GM19468 (cell line): ENCODE measurements around the gene SPATC1L.
"Not testable (repeated sequence)": the region's sequence is repeated elsewhere in the genome, so short reads cannot be mapped to it uniquely, and the experiment has no call there.

Source experiments
- ATAC-seq: cut with Tn5 transposase; IDR thresholded peaks from one replicate; pipeline ENCODE4 v1.9.1; 2021; ENCODE audit warnings: mild to moderate bottlenecking, moderate library complexity, moderate number of reproducible peaks; ENCODE audit not compliant: unreplicated experiment; ENCODE audit errors: extremely low read depth

Gene SPATC1L

GRCh38 chr21:46202592-46203202 is 18.4 kb upstream of the SPATC1L start:
- no peak for ATAC-seq

DNA sequence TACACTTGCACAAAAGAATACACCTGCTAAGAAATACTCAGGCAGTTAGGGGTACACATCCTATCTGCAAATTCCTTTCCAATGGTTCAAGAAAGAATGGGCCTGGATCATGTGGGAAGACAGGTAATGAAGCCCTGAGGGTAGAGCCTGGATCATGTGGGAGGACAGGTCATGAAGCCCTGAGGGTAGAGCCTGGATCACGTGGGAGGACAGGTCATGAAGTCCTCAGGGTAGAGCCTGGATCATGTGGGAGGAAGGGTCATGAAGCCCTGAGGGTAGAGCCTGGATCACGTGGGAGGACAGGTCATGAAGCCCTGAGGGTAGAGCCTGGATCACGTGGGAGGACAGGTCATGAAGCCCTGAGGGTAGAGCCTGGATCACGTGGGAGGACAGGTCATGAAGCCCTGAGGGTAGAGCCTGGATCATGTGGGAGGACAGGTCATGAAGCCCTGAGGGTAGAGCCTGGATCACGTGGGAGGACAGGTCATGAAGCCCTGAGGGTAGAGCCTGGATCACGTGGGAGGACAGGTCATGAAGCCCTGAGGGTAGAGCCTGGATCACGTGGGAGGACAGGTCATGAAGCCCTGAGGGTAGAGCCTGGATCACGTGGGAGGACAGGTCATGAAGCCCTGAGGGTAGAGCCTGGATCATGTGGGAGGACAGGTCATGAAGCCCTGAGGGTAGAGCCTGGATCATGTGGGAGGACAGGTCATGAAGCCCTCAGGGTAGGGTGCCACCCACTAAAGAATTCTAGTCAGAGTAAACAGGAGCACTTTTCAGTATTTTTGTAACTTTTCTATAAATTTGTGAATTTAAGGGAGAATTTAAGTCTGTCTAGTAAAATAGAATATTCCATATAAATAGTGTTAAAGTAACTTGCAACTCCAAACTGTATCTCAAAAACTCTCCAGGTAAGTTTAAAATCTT is 16.9 kb upstream of the SPATC1L start:
- not testable (repeated sequence) for ATAC-seq

GRCh38 chr21:46199436-46200373 is 15.4 kb upstream of the SPATC1L start:
- no peak for ATAC-seq

DNA sequence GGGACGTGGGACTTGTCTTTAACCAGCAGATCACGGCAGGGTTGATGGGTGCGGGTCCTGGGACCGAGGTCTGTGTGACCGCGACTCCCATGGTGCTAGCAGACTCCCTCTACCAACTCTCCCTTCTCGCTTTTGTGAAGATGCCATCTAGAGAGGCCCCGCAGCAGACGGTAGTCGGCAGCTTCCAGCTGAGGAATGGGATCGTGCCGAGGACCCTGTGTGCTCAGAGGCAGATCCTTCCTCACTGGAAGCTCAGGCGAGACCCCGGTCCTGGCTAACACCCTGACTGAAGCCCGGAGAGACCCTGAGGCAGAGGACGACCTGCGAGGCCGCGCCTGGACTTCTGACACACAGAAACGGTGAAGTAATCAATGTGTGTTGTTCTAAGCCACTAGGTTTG is 12.5 kb upstream of the SPATC1L start:
- no peak for ATAC-seq

DNA sequence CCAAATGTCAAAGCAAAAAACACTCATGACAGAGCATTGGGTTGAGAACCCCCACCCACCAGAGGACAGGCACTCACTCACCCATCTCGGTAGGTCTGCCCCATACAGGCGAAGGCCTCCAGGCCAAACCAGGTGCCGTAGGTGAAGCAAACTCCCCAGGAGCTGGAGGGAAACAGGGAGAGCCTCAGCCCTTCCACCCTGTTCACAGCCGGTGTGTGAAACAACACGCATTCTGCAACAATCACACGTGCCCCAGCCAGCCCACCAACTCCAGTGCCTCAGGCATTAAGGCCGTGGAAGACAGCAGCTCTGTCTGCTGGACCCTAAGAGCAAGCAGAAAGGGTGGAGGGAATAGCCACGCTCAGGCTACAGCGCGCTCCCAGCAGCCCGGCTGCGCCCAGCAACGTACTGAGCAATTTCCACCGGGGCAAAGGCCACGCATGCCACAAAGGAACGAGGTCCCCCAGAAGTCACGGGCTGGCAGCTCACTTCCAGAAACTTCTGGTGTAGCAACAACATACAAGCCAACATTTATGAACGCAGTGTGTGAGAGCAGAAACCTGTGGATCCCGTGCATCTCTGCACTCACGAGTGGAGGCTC is 11.4 kb upstream of the SPATC1L start:
- no peak for ATAC-seq

DNA sequence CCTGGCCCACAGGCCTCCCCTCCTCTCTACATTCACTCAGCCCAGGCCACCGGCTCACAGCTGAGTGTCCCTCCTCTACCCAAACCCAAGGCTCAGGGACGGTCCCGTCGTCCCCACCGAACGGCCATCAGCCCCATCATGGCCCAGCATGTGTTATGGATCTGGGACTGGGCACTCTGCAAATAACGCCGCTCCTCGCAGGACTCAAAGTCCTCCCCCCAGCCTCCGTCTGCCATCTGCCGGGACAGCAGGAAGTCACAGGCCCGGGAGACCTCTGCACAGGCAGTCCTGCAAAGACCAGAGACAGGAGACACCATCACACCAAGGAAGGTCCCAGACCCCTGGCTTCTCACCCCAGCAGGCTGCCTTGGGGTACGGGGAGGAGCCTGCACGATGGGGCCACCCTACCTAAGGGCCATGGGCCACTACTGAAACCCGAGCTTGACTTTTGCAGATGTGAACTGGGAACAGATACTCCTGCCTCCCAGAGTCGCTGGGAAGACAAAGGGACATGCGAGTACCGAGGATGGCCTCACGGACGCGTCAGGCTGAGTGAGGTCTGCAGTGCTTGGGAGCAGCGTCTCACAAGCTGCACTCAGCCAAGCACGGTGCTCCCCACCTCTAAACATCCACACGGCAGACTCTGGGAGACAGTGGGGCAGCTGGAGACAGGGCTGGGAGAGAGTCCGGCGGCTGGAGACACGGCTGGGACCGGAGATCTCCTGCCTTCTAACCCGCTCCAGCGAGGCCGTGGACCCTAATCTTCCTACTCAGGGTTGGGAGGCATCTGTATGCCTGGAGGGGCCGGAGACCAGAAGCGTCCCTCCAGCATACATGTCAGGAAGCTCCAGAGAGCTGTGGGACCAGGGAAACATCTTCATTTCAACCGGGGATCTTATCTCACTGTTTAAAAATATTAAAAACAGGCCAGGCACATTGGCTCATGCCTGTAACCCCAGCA is 10.4 kb upstream of the SPATC1L start:
- no peak for ATAC-seq

DNA sequence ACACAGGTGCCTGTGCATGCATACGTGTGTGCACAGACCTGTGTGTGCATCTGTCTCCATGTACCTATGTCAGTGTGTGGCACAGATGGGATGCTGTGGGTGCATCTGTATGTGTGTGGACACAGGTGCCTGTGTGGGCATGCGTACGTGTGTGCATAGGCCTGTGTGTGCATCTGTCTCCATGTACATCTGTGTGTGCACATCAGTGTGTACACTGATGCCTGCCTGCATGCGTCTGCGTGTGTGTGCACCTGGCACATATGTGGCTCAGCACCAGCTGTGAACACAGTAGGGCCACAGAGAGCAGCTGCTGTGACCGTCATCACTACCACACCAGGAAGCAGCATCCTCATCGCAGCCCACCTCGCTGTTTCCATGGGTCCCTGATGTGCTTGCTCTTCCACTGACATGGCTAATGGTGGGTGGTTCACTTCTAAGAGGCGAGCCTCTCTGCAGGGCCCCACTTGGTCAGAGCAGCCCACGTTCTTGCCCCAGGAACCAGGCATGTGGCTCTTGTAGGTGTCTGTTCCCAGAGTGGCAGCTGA is 9.6 kb upstream of the SPATC1L start:
- ATAC-seq = no peak

DNA sequence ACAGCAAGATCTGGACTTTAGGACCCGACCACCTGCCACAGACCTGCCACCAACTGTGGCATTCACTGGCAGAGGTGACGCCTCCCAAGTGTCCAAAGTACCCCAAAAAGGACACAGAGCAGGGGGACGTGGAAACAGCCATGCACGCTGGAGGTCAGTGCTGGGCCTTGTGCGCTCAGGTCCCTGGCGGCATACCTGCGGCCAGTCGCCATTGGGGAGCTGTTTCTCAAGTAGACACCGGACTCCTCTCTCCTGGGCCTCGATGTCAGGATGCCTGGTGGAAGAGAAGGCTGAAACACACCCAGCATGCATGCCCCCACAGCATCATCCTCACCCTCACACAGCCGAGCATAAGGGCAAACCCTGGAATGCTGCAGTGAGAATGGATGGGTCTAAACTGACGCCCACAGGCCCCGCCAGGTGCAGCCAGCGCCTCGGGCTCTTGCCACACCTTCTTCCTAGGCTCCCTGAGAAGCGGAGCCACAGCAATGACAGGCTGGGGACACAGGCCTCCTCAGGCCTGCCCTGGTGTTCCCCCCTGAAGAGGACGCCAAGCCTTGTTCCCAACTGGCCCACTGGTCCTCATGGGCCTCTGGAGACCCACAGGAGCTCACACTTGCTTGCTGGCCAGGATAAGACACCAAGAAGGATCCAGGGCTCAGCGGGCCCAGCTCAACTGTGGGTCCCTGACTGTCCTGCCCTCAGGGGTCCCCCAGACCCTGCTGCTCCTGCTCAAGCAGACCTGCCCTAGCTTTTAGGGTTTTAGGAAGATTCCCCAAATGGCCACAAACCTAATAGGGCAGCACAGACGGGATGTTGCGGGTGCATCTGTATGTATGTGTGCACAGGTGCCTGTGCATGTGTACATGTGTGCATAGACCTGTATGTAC is 7.7 kb upstream of the SPATC1L start:
- no peak for ATAC-seq

GRCh38 chr21:46191257-46191685 is 7.0 kb upstream of the SPATC1L start:
- ATAC-seq = no peak

- no peak for ATAC-seq
Measured at GRCh38 chr21:46190491-46191131, 6.4 kb upstream of the SPATC1L start.

DNA sequence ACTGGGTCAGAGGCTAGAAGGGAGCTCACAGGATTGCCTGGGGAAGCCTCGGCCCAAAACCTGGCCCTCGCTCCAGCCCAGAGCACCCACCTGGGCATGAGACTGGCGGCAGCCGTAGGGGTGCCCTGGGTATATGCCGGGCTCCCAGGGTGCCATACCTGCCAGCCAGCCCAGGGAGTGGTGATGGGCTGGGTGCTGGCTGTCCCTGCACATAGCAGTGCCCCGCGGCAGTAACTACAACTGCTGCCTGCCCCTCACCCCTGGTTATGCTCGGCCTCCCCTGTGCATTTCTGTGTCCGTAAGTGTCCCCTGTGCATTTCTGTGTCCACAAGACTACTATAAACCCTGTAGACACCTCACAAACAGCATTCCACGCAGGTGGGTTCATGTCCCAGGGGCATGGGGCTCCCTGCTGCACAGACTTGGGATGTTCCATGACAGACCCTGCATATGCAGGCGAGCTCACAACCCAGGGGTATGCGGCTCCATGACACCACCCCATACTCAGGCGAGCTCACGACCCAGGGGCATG is 5.8 kb upstream of the SPATC1L start:
- ATAC-seq = no peak

- no peak for ATAC-seq
Measured at GRCh38 chr21:46189213-46189958, 5.1 kb upstream of the SPATC1L start.

GRCh38 chr21:46188226-46189212 is 4.3 kb upstream of the SPATC1L start:
- no peak for ATAC-seq

DNA sequence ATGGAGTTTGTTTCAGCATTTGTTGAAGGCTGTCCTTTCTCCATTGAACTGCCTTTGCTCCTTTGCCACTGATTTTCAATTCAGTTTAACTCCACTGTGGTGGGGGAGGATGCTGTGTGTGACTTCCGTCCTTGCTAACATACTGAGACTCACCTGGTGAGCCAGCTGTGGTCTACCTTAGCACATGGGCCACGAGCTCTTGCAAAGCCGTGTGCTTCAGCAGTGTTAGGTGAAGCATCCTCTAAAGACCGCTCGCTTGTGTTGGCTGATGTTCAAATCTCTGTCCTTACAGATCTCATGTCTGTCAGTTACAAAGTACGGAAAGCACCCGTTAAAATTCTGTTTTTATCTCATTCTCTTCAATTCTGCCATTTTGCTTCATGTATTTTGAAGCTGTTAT is 3.6 kb upstream of the SPATC1L start:
- ATAC-seq = no peak

GRCh38 chr21:46187261-46187660 is 3.0 kb upstream of the SPATC1L start:
- ATAC-seq = no peak
